Measurements from ENCODE around the gene LOXL1.
A peak's percentile ranks its signal among the peaks of the same experiment; 100 is the strongest.

Gene LOXL1

DNA sequence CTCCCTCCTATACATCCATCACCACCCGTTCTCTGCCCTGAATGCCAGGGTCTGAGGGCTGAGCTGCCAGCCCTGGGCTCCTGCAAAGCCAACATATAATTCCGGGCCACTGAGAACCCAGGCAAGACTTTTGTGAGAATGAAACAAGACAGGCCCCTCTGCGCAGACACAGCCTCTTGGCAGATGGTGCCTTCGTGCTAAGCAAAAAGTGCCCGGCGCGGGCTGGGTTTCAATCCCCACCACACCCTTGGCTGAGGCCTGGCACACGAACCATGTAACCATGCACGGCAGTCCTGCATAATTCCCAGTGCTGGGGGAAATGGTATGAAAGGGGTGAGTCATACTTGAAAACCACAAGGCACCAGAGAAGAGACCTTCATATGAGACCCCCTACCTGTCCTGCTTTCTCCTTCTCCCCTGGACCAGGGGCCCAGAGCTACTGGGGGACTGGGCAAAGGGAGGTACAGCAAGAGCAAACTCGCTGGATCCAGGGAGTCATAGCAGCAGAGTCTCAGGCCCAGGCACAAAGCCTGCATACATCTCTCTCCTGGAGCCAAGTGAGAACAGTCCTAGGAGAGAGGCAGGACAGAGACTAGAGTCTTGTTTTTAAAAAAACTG lies 26.1 kb upstream of the LOXL1 start:
- no peak for DNase-seq

DNA sequence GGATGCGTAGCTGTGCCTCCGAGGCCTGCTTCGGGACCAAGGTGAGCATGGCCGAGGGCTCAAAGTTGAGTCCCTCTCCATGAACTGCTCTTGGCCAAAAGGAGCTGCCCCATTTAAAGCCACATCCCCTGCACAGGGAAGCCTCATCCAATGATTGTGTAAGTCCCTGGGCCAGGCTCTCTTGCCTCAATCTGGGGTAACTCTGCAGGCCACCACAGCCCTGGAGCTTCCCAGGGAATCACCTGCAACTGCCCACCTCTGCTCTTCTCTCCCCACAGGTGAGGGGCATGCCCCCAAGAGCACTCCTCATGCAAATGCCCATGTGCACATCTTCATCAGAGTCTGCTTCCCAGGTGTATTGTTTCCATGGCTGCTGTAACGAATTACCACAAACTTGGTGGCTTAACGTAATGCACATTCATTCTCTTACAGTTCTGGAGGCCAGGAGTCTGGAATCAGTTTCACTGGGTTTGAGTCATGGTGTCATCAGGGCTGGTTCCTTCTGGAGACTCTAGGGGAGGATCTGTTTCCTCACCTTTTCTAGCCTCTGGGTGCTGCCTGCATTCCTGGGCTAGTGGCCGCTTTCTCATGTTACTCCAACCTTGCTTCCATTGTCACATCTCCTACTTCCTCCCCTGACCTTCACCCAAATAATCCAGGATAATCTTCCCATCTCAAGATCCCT lies 25.0 kb upstream of the LOXL1 start:
- DNase-seq = no peak

DNA sequence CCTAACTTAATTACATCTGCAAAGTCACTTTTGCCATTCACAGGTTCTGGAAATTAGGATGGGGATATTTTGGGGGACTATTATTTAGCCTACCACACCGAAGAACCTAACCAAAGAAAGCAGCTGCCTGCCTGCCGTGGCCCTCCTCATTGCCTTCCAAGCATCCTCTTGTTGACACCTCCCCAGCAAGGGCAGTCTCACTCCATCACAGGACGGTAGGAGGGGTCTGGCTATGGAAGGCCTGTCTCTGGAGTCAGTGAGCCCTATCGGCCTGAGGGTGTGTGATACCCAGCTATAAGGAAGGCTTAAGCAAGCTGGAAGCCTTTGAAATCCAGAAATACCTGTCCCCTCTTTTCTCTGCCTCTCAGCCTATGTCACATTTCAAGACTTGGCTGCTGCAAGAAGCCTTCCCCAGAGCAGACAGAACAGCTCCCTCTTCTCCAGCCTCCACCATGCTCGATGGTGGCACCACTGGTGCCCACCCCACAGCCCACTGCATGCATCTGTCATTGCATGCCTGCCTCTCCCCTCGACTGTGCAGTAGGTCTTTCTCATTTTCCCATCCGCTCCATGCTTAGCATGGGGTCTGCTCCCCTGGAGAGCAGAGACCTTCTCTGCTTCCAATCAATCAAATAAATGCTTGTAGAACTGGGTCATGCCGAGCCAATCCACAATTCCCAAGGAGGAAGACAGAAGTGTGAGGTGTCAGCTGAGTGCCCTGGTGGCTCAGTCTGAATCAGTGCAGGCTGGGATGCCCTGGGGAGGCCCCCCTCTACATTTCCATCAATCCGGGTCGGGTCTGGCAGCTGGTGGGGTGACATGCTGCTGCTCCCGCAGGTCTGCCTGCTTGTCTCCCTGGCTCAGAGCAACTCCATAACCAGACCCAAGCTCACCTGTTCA lies 23.9 kb upstream of the LOXL1 start:
- DNase-seq = no peak

DNA sequence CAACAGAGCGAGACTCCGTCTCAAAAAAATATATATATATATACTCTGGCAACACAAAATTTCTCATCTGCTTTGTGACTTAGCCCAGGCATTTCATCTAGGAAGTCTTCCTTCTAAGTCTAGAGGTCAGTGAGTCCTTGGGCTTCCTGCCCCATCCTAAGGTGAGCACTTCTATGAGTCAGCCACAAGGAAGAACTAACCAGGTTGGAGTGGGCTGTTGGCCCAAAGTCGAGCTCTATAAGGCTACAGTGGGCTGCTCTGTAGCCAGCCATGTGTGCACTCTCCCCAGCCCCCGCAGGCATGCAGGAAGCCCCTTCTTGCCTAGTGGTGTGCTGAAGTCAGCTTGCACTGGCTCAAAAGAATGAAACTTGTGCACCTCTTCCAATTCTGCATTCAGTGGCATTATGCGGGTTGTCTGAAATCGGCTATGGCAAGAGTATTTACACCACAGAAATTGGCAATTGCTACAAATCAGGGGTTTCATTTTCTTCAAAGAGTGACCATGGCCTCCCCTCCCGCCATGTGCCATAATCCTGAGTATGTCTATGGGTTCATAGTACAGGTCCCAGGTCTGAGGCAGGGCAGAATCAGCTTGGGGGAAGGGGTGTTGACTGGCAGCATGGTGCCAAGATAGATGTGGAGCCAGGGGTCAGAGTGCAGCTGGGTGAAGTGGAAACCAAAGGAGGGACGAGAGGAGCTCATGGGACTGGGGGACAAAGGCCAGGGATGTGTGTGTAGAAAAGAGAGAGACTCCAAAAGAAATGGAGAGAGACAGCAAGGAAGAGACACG lies 22.0 kb upstream of the LOXL1 start:
- DNase-seq = no peak

DNA sequence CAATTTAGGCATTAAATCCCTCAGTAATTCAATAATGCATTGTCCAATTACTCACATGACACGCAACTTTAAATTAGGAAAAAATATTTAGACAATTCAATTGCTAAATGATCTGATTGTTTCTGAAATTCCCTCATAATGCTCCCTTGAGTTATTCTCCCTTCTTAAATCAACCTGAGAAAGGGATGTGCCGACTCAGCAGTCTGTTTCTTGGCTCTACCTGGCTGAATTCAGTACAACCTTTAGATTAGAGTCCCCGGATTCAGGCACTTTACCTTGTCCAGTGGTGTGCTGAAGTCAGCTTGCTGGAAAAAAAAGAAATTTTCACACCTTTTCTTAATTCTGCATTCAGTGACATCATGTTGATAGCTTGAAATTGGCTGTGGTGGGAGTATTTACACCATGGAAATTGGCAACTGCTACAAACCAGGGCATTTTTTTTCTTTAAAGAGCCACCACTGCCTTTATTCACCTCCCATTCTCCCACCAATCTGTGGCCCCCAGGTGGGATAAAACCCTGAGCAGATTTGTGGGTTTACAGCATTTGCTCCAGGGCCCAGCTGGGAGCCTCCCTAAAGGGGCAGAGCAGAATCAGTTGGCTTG lies 20.9 kb upstream of the LOXL1 start:
- no peak for DNase-seq

DNA sequence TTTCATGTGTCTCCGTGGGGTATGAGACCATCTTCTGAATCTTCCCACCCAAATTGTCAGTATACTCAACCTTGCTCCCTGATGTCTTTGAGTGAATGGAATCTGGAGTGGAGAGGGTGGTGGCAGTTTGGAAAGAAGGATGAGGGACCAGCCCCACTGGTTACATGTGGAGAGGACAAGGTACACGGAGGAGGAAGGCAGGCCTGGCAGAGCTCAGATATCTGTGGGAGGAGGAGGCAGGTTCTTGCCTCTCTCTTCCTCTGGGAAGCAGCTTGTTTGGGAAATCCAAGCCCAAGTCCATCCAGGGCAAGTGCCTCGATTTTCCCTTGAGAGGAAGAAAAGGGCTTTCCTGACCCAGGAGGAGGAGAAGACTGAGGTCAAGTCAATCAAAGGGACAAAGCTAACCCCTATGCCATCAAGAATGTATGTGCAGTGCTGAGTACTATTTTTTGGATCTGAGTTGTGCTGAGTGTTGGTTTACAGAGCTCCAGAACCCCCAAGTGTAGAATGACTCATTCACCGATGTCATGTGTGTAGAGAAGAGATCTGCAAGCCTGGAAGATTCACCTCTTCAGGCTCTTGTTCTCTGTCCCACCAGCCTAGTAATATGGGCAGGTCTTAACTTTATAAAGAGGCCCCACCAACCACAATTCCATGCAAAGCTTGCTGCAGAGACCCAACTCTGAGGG lies 19.8 kb upstream of the LOXL1 start:
- DNase-seq = no peak

DNA sequence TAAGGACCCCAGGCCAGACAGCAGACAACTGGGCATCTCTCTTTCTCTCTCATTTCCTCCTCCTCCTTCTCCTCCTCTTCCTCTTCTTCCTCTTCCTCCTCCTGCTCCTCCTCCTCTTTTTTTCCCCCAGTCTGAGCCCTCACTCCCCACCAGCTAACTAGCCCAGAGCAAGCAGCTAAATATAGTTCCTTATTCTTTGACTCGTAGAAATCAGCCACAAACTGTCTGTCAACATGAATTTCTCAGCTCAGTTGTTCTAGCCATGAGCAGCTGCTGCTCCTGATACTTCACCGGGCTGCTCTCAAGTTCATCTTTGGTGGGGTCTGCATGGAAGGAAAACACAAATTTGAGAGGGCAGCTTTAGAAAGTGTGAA lies 19.2 kb upstream of the LOXL1 start:
- no peak for DNase-seq

DNA sequence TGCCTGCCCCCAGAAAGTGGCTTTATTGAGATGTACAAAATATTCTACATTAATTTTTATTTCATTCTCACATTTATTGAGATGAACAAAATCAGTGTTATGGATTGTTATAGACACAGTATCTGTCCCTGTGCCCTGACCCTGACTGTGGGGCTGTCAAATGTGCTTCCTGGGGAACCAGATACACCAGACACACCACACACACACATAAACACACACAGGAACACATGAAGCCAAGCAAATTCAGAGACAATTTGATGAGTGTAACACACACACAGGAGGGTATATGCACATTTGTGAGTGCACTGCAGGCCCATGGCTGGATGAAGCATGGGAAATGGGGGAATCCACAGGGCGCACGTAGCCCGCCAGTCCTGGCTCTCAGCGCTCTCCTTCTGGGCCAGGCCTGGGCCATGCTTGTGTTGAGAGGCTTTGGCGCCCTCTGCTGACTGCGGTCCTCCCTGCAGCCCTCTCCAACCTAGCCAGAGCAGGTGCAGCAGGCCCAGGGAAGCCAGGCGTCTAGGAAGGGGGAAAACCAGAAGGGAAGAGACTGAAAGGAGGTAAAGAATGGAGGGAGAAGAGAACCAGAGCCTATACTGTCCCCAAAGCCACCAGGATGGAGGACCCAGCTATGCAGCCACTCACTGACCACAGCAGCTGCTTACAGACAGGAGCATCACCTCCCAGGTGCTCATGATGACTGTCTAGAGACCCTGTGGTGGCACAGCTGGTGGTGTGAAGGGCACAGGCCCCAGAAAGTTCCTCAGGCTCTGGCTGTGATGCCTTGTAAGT lies 18.0 kb upstream of the LOXL1 start:
- peak; percentile 62 for DNase-seq

DNA sequence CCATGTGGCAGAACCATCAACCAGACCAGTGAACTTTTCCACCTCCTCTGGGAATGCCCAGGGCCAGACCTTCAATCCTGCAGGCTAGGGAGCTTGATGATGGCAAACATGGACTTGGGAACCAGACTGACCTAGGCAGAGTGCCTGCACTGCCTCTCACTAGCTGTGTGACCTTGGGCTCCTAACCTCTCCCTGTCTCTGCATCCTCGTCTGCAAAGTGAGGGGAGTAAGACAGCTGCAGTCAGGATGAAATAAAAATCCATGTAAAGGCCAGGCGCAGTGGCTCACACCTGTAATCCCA lies 17.5 kb upstream of the LOXL1 start:
- no peak for DNase-seq

DNA sequence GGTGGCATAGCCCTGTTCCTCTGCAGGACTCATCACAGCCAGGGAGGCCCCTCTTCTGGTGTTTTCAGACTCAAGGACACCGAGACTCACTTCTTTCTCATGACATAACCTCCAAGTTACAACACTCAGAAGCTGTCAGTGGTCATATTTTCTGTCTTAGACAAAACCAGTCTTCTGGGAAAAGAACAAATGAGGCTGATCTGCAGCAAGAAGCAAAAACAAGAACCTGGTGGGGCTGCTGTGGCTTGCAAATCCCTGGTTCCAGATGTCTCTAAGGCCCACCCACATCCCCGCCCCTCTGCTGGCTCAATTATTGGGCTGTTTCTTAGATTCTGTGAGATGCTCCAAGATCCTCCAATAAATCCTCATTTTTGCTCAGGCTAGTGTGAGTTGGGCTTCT lies 16.6 kb upstream of the LOXL1 start:
- no peak for DNase-seq

DNA sequence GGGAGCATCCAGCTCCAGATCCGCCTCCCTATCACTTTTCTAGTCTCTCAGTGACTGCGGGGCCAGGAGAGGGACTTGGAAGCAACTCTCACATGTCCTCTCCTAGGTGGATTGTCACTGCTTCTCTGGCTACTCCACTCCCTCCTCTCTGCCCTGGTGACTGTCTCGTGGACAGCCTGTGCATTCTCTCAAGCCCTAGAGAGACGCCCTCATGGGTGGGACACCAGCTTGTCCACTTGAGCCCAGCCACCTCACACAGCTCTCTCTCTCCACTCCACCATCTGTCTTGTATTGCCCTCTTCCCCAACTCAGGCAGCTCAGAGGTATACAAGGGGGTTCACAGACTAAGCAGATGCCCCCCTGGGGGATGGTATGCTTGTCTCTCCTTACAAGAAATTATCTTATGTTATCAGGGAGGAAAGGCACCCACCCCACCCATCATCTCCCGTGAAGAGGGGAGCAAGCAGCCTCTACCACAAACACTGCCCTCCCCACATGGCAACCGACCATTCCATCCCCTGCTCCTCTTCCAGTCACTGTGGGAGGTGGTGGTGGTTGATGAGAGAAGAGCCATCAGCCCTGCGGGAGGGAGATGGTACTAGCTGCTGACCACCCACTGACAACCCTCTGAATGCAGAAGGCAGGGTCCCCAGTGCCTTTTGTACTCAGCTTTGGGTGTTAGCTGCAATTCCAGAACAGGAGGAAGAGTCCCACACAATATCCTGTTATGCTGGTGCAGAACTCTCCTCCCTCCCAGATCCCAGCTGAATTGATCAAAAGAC lies 15.5 kb upstream of the LOXL1 start:
- no peak for DNase-seq

DNA sequence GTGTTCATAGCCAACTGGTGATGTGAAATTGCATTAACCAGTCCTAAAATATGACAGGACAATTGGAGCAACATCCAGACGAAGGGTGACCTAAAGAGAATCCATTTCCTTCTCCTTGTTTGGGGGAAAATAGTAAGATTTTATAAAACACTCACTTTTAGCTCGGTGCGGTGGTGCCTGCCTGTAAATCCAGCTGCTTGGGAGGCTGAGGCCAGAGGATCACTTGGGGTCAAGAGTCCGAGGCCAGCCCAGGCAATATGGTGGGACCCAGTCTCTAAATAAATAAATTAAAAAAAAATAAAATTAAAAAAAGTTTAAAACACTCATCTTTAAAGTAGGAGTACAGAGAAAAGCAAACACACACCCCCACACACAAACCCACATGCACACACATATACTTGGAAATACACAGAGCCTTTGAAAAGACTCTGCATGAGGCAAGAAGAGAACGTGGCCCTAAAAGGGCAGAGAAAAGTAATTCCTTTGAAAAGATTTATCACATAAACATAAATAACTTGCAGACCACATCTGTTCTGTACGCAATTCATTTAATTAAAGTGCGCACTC lies 14.1 kb upstream of the LOXL1 start:
- no peak for DNase-seq

DNA sequence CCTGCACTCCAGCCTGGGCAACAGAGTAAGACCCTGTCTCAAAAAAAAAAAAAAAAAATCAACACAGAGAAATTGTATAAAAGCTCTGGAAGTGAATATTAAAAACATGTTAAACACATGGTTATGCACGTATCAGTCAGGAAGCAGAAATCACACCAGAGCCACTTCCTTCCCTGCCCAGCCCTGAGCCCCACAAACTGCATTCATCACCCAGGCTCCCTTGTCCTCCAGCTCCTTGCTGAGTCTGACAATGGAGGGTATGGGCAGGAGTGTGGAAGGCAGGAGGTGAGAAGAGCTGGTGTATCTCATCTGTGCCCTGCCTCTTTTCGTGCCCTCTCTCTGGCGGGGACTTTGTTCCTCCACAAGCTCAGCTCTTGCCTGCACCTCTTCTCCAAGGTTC lies 12.1 kb upstream of the LOXL1 start:
- no peak for DNase-seq

DNA sequence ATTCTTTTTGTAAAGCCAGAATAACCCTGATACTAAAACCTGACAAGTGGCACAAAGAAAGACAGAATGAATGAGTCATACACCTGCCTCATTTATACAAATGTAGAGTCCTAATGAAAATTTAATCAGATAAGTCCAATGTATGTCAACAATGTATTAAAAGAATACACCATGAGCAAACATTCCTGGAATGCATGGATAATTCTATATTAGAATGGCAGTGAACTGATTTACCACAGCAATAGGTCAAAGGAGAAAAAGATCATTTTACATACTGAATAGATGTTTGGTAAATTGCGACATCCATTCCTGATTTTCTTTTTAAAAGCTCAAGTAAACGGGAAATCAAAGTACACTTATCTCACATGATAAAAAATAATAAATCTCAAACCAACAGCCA lies 11.2 kb upstream of the LOXL1 start:
- DNase-seq = peak; percentile 4

DNA sequence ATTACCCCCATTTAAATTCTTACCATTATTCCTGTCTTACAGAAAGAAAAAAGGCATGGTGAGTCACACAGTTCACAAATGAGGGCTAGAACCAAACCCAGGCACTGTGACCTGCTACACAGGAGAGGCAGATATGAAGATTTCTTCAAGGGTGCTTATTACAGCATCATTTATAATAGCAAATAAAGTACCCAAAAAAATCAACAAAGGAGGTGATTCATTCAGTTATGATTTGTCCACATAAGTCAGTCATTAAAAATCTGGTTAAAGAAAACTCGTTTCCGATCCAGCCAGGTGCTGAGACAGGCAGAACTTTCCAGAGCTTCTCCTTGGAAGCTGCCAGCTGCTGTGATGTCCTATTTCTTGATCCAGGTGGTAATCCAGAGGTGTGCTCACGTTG lies 7.5 kb upstream of the LOXL1 start:
- DNase-seq = no peak

DNA sequence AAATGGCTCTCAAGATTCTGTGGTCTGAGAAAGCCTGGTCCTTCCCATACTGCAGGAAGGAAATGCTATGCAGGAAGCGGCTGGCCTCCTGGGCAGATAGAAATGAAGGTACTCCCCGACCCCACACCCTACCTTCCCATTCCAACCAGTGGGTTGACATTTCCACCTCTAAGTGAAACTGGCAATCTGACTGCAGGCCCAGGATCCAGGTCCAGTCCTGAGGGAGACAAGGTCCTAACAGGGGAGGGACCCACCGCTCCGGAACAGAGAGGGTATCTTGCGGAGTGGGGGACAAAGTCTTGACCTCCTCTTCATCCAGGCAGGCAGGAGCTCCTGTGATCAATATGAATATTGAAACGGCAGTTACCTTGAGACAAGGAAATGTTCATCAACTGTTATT lies 6.6 kb upstream of the LOXL1 start:
- DNase-seq = no peak

DNA sequence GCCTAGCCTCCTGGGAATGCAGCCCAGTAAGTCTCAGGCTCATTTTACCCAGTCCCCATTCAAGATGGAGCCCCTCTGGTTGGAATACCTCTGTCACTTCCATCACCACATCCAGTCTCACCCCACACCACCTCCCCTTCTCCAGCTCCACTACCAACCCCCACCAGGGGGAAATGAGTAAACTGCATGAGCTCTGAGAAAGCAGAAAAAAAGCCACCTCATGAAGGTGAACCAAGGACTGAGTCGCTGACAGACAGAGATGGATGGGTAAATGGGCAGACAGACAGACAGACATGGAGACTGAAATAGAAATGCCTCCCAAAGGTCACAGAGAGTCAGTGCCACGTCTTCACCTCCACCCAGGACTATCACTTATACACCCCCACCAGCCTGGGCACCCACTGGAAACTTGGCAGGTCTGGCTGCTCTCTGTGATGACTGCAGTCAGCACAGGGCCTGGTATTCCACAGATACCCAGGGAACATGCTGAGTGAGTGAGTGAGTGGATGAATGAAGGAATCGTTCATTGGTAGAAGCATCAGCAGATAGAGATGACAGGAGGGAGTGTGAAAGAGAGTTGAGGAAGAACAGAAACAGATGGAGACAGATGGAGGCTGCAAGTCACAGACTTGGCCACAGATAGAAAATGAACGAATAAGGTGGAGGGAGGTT lies 4.9 kb upstream of the LOXL1 start:
- DNase-seq = no peak

DNA sequence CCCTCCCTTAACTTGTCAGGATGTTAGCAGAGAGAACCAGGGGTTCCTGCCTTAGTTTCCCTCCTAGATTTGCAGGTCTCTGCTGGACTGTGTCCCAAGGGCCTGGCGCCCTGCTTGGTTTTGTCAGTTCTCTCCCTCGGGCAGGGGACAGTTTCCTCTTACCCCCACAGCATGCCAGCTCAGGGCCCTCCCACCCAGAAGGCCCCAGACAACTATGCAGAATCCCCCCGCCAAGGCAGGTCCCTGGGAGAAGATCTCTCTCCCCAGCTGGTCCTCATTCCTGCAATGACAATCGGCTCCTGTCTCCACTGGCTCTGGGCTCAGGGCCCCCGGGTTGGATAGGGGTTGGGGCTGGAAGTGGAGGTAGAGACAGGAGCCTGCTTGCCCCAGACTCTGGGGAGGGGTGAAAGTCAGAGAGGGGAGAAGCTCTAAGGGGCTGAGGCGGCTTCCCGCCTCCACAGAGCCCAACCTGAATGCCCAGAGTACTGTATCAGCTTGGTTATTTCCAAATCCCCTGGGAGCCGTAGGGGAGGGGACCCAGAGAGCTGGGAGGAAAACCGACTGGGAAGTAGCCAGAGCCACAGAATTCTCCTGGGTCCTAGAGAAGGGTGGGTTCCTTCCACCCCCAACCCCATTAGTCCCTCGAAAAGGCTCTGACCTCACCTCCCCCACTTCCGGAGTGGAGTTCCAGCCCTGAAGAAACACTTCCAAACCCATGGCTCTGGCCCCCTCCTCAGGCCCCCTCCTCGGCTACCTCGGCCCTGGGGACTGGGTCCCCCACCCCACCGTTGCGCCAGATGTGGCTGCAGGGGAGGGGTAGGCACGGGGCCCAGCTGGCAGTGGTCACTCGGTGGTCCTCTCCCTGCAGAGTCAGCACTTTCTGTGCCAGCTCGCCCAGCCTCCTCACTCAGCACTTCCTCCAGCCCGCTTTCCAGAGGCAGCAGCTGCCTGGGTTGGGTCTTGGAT lies 3.8 kb upstream of the LOXL1 start:
- peak; percentile 73 for DNase-seq

DNA sequence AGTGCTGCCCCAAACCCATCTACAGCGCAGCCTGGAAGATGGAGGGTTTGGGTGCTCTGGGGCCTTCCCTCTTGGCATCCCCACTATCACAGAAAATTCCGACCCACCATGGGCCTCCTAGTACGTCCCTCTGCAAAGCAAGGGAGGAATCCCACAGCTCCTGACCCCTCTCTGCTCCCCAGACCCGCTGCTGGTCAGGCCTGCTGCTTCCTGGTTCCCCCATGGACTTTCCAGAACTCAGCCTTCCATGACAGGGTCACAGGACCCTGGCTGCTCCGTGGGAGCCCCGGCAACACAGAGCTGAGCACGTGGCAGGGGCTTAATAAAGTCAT lies 3.1 kb upstream of the LOXL1 start:
- no peak for DNase-seq
